GM12878 (cell line): ENCODE measurements around the gene PAF1. TPM values are rescaled to one million over a fixed set of nuclear protein-coding genes. Genes with fewer than 3 reads are reported as not detected.

Experiments used
- ATAC-seq: fragments of 200-7000 bp; cut with Tn5 transposase; 3 replicates; pipeline ENCODE4 v1.9.1; 2020; ENCODE audit warnings: mild to moderate bottlenecking, moderate library complexity
- BruUV-seq: library from RNA; stranded (reverse); fragments of 400-500 nt; replicated peaks from 2 replicates; lab custom pipeline; 2021; lab: Mats Ljungman, UMichigan
- CTCF ChIA-PET: fragments of 300-600 bp; sonication (Branson Sonifier 250); formaldehyde crosslinking; extraction: SDS; loops from one replicate; lab custom pipeline; 2021; ENCODE audit warnings: inconsistent platforms; lab: Yijun Ruan, JAX
- POLR2A ChIA-PET: fragments of 350-600 bp; formaldehyde crosslinking; extraction: SDS; loops from one replicate; lab custom pipeline; 2021; ENCODE audit warnings: inconsistent platforms; lab: Charles Lee
- RAD21 ChIA-PET: fragments of 300-600 bp; sonication (Branson Sonifier 250); formaldehyde crosslinking; loops from one replicate; lab custom pipeline; 2023; ENCODE audit warnings: antibody characterized with exemption; ENCODE audit not compliant: unreplicated experiment; lab: Charles Lee
- SMC1A ChIA-PET: fragments of 300-600 bp; sonication (Branson Sonifier 250); formaldehyde crosslinking; loops from one replicate; lab custom pipeline; 2023; ENCODE audit not compliant: unreplicated experiment, uncharacterized antibody; lab: Charles Lee
- DNase-seq: peaks from one replicate; pipeline ENCODE4 v3.0.0-alpha.2; 2011; ENCODE audit warnings: low read depth, low spot score
- FAIRE-seq: peaks from 3 replicates; lab custom pipeline; 2011; peaks lifted over from hg19 to GRCh38; lab: Jason Lieb, UNC
- H2AFZ ChIP-seq: 2 replicates; pipeline ENCODE4 v1.6.0; 2011; ENCODE audit warnings: low read depth, low read length, control low read depth; ENCODE audit not compliant: control insufficient read depth
- H3K27ac ChIP-seq: 2 replicates; pipeline ENCODE4 v1.5.1; 2011; ENCODE audit warnings: control low read depth; ENCODE audit not compliant: control insufficient read depth, insufficient read depth
- H3K27me3 ChIP-seq, 2 experiments: replicated peaks in 1 of 2; 2 replicates each; pipeline versions ENCODE4 v1.6.0 to v1.6.1; 2011; ENCODE audit warnings: low read length in 1 of 2; ENCODE audit not compliant: control insufficient read depth in 2 of 2, insufficient read depth in 2 of 2
- H3K36me3 ChIP-seq, 2 experiments: 2 replicates each; pipeline ENCODE4 v1.5.1; 2011; ENCODE audit warnings: low read length in 1 of 2; ENCODE audit not compliant: control insufficient read depth in 2 of 2, insufficient read depth in 2 of 2
- H3K4me1 ChIP-seq: 2 replicates; pipeline ENCODE4 v1.6.1; 2011; ENCODE audit warnings: mild to moderate bottlenecking, low read length, moderate library complexity, mixed read lengths; ENCODE audit not compliant: control insufficient read depth, insufficient read depth
- H3K4me2 ChIP-seq: 2 replicates; pipeline ENCODE4 v1.6.0; 2011; ENCODE audit warnings: control low read depth; ENCODE audit not compliant: control insufficient read depth, insufficient read depth
- H3K4me3 ChIP-seq: fragments of 200-600 bp; sonication (generic); 2 replicates; pipeline ENCODE4 v1.5.1; 2016
- H3K79me2 ChIP-seq: 2 replicates; pipeline ENCODE4 v1.6.0; 2011; ENCODE audit warnings: low read length; ENCODE audit not compliant: control insufficient read depth, insufficient read depth
- H3K9ac ChIP-seq: 2 replicates; pipeline ENCODE4 v1.8.0; 2011; ENCODE audit warnings: low read length, control low read depth, mixed read lengths; ENCODE audit not compliant: control insufficient read depth, insufficient read depth
- H3K9me3 ChIP-seq: replicated peaks from 3 replicates; pipeline ENCODE4 v1.5.1; 2011; ENCODE audit warnings: mild to moderate bottlenecking, low read length; ENCODE audit not compliant: control insufficient read depth, insufficient read depth
- H4K20me1 ChIP-seq: 2 replicates; pipeline ENCODE4 v1.6.0; 2011; ENCODE audit not compliant: control insufficient read depth, insufficient read depth
- BCLAF1 ChIP-seq: fragments of 450-650 bp; IDR thresholded peaks from 2 replicates; pipeline ENCODE4 v1.6.1; 2017; ENCODE audit warnings: antibody characterized with exemption, mild to moderate bottlenecking, moderate library complexity
- CHD1 ChIP-seq: IDR thresholded peaks from 2 replicates; pipeline ENCODE4 v1.6.1; 2012; ENCODE audit warnings: low read depth, low read length, improper control_type of control experiment
- CHD2 ChIP-seq: IDR thresholded peaks from 2 replicates; pipeline ENCODE4 v1.6.1; 2011; ENCODE audit warnings: low read depth, low read length, improper control_type of control experiment, borderline replicate concordance
- E2F4 ChIP-seq: IDR thresholded peaks from 2 replicates; pipeline ENCODE4 v1.6.1; 2012; ENCODE audit warnings: low read depth, low read length, improper control_type of control experiment
- EED ChIP-seq: sonication (generic); IDR thresholded peaks from 2 replicates; pipeline ENCODE4 v1.6.1; 2016; ENCODE audit warnings: antibody characterized with exemption, low read depth
- FOS ChIP-seq: IDR thresholded peaks from 3 replicates; pipeline ENCODE4 v1.6.1; 2011; ENCODE audit warnings: borderline replicate concordance; ENCODE audit not compliant: insufficient read length; ENCODE audit errors: extremely low read depth
- GABPA ChIP-seq: IDR thresholded peaks from 2 replicates; pipeline ENCODE4 v1.6.1; 2014; ENCODE audit warnings: antibody characterized with exemption, low read depth, mild to moderate bottlenecking, inconsistent platforms
- HSF1 ChIP-seq: fragments of 150-350 bp; IDR thresholded peaks from 2 replicates; pipeline ENCODE4 v1.6.1; 2014; ENCODE audit warnings: mild to moderate bottlenecking, low read depth, low read length
- NR2C1 ChIP-seq: fragments of 450-650 bp; IDR thresholded peaks from 2 replicates; pipeline ENCODE4 v1.6.1; 2017; ENCODE audit warnings: antibody characterized with exemption, mild to moderate bottlenecking, moderate library complexity
- POLR2A ChIP-seq: IDR thresholded peaks from 2 replicates; pipeline ENCODE4 v1.6.1; 2011; ENCODE audit warnings: low read depth, mild to moderate bottlenecking, low read length
- RB1 ChIP-seq: fragments of 450-650 bp; formaldehyde crosslinking; IDR thresholded peaks from 2 replicates; pipeline ENCODE4 v1.6.1; 2017; ENCODE audit warnings: mild to moderate bottlenecking, borderline replicate concordance
- RBBP5 ChIP-seq: fragments of 200-600 bp; sonication (generic); conservative IDR thresholded peaks from 2 replicates; pipeline ENCODE4 v1.6.1; 2016
- SMAD1 ChIP-seq: fragments of 450-650 bp; IDR thresholded peaks from 2 replicates; pipeline ENCODE4 v1.6.1; 2018; ENCODE audit warnings: mild to moderate bottlenecking, low read depth; ENCODE audit not compliant: partially characterized antibody
- SMAD5 ChIP-seq: IDR thresholded peaks from 2 replicates; pipeline ENCODE4 v1.6.1; 2016; ENCODE audit warnings: antibody characterized with exemption, low read depth
- USF2 ChIP-seq: IDR thresholded peaks from 2 replicates; pipeline ENCODE4 v1.6.1; 2011; ENCODE audit warnings: low read depth, low read length, improper control_type of control experiment, borderline replicate concordance
- YBX1 ChIP-seq: fragments of 450-650 bp; IDR thresholded peaks from 2 replicates; pipeline ENCODE4 v1.6.1; 2016; ENCODE audit warnings: antibody characterized with exemption
- ZNF622 ChIP-seq: fragments of 450-650 bp; IDR thresholded peaks from 2 replicates; pipeline ENCODE4 v1.6.1; 2017; ENCODE audit warnings: mild to moderate bottlenecking, inconsistent platforms
- WGBS: methylation state at CpG from one replicate; pipeline ENCODE4 v1.1.6; 2016; ENCODE audit warnings: low lambda C conversion rate; ENCODE audit not compliant: insufficient replicate concordance, insufficient coverage; ENCODE audit errors: missing lambda C conversion rate; 5-methylcytosine and 5-hydroxymethylcytosine counted together
- in situ Hi-C: fragments of 300-500 bp; cut with MboI; formaldehyde crosslinking; loops from 9 replicates; pipeline ENCODE4 v1.14.3; 2018; ENCODE audit warnings: mixed read lengths
- intact Hi-C: fragments of 100-400 bp; cut with micrococcal nuclease; formaldehyde crosslinking; loops from one replicate; pipeline ENCODE4 v1.14.2; 2022; ENCODE audit not compliant: unreplicated experiment
- polyA plus RNA-seq, 11 experiments: library from polyadenylated mRNA; depleted of rRNA in 4 of 11; unstranded in 6 of 11; stranded (reverse) in 5 of 11; fragments of >200 nt; fragmentation: Nextera tagmentation in 4 of 11; fragmentation: Illumina TruSeq in 1 of 11; extraction: Ambion mirVana in 4 of 11; extraction: Trizol in 1 of 11; gene quantifications; 1 replicate in 1 of 11; 2 replicates in 10 of 11; pipeline versions ENCODE4 v1.2.1 to v1.2.3, GENCODE V29; 2011 to 2016; ENCODE audit warnings: inconsistent platforms in 2 of 11, missing spikeins in 2 of 11, low read depth in 1 of 11
- total RNA-seq, 4 experiments: library from RNA; depleted of rRNA in 3 of 4; stranded (reverse); fragments of >200 nt in 3 of 4; fragmentation: Illumina TruSeq in 1 of 4; extraction: Trizol in 1 of 4; gene quantifications; 2 replicates each; pipeline versions ENCODE4 v1.2.1 to v1.2.3, GENCODE V29; 2013 to 2021

Gene PAF1
- total and polyA plus RNA-seq, 10 of the 15 experiments (the other 5 are each of a cell fraction or from before 2014, with no cell fraction given), result 1.7 to 45.8 (median 39.6) TPM

DNA sequence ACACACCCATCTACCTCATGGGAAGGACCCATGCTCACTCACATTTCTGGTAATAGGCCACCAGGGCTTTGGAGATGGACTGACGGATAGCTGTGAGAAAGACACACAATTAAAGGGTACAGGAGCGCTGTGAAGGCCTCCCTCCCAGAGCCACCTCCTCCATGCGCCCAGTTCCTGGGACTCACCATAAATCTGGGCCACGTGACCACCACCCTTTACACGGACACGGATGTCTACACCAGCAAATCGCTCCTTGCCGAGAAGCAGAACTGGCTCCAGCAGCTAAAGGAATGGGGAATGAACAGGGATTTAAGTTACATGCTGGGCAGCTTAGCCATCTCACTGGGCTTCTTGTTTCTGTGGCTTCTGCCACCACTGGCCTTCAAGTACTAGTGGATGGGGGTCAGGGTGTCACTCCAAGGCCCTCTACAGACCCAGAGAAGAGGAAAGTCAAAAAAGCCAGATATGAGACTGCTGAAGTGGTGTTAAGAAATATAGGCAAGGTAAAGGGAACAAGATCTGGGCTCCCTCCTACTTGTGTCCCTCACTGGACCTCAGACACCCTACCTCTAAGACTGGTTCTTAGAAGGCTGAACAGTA is 42.7 kb upstream of the PAF1 start:
- no peak overlapping the region for H3K27ac ChIP-seq
- TF ChIP-seq FOS (no peak), ZNF622 (no peak), CHD1 (no peak), YBX1 (no peak), HSF1 (no peak), RBBP5 (no peak), GABPA (no peak), BCLAF1 (no peak), CHD2 (no peak), NR2C1 (no peak), EED (no peak), E2F4 (no peak), SMAD5 (peak; percentile 36; the same call in 1 of the 2 replicates), POLR2A (peak; percentile 38; the same call in 1 of the 2 replicates), RB1 (no peak), SMAD1 (no peak), USF2 (no peak)

More for the DNA sequence above, 42.7 kb upstream of the PAF1 start:
- Histone ChIP-seq H3K4me3 (peak overlapping the region; percentile 97), H3K36me3 (peaks cover 10 to 15% of the 10 kb centered on the region in 2 experiments), H3K79me2 (peaks cover 36% of the 10 kb centered on the region), H3K4me1 (peaks cover 36% of the 10 kb centered on the region), H3K27me3 (no peaks in the 10 kb centered on the region), H4K20me1 (no peaks in the 10 kb centered on the region; the same call in 1 of the 2 replicates), H3K9ac (peak overlapping the region; percentile 97), H2AFZ (no peak overlapping the region), H3K4me2 (peak overlapping the region; percentile 81), H3K9me3 (no peaks in the 10 kb centered on the region)
- ChIA-PET POLR2A (interaction anchor here (0.9 to 1.1 kb wide), 2 partner anchors 18 to 37 kb away, joined by 3 to 8 read pairs; no protein-coding TSS in a partner anchor), RAD21 (no interaction called here), SMC1A (interaction anchor here (1.3 to 1.5 kb wide), 3 partner anchors 8 to 99 kb away, joined by 3 to 5 read pairs (median 3); partner anchors contain the start of gene EID2B), CTCF (interaction anchor here (0.7 to 1.7 kb wide), 5 partner anchors 19 to 443 kb away, joined by 3 read pairs; partner anchors contain the start of gene PLEKHG2)
- WGBS, result 96% methylated on average over 8 of the region's 8 CpGs
- BruUV-seq, result no TSS peak
- FAIRE-seq, result no peak
- ATAC-seq, result no peak
- intact Hi-C loops, result no loop called here
- in situ Hi-C loops, result no loop called here
- no peak for DNase-seq
